ENCODE results near the gene CTR9. TPM values are rescaled to one million over a fixed set of nuclear protein-coding genes. Genes with fewer than 3 reads are reported as not detected.
A peak's percentile ranks its signal among the peaks of the same experiment; 100 is the strongest.

Gene CTR9
- total and polyA plus RNA-seq, 2 of the 13 experiments (the other 11 are each of a cell fraction or from before 2014, with no cell fraction given) = 6.6 to 22.1 TPM

DNA sequence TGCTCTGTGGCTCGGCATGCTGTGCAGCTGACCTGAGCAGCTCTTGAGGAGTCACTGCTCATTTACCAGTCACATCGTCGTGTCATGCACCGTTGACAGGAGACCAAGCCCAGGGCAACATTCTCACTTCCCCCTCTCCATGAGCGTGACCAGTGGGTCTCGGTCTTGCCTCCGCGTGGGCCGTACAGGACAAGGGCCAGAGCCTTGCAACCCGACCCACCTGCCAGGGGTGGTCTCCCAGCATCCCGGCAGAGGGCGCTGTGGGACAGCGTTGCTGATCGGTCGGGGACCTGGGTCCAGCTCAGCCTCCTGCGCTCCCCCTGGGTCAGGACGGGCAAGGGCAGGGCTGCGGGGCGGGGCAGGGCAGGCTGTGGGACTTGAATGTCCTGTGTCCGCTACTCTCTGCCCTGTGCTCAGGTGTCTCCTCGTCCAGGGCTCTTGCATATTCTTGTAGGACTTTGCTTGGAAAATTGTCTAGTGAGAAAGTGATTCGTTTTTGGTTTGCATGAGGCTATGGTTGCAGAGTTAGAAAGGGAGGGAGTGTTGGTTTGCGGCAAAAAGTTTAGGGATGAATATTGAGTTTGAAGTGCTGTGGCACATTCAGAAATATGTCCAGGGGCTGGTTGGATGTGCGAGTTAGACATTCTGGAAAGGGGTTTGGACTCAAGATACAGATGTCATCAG lies 41.5 kb downstream of the CTR9 start (continued):
- TF ChIP-seq, protein P1, sequence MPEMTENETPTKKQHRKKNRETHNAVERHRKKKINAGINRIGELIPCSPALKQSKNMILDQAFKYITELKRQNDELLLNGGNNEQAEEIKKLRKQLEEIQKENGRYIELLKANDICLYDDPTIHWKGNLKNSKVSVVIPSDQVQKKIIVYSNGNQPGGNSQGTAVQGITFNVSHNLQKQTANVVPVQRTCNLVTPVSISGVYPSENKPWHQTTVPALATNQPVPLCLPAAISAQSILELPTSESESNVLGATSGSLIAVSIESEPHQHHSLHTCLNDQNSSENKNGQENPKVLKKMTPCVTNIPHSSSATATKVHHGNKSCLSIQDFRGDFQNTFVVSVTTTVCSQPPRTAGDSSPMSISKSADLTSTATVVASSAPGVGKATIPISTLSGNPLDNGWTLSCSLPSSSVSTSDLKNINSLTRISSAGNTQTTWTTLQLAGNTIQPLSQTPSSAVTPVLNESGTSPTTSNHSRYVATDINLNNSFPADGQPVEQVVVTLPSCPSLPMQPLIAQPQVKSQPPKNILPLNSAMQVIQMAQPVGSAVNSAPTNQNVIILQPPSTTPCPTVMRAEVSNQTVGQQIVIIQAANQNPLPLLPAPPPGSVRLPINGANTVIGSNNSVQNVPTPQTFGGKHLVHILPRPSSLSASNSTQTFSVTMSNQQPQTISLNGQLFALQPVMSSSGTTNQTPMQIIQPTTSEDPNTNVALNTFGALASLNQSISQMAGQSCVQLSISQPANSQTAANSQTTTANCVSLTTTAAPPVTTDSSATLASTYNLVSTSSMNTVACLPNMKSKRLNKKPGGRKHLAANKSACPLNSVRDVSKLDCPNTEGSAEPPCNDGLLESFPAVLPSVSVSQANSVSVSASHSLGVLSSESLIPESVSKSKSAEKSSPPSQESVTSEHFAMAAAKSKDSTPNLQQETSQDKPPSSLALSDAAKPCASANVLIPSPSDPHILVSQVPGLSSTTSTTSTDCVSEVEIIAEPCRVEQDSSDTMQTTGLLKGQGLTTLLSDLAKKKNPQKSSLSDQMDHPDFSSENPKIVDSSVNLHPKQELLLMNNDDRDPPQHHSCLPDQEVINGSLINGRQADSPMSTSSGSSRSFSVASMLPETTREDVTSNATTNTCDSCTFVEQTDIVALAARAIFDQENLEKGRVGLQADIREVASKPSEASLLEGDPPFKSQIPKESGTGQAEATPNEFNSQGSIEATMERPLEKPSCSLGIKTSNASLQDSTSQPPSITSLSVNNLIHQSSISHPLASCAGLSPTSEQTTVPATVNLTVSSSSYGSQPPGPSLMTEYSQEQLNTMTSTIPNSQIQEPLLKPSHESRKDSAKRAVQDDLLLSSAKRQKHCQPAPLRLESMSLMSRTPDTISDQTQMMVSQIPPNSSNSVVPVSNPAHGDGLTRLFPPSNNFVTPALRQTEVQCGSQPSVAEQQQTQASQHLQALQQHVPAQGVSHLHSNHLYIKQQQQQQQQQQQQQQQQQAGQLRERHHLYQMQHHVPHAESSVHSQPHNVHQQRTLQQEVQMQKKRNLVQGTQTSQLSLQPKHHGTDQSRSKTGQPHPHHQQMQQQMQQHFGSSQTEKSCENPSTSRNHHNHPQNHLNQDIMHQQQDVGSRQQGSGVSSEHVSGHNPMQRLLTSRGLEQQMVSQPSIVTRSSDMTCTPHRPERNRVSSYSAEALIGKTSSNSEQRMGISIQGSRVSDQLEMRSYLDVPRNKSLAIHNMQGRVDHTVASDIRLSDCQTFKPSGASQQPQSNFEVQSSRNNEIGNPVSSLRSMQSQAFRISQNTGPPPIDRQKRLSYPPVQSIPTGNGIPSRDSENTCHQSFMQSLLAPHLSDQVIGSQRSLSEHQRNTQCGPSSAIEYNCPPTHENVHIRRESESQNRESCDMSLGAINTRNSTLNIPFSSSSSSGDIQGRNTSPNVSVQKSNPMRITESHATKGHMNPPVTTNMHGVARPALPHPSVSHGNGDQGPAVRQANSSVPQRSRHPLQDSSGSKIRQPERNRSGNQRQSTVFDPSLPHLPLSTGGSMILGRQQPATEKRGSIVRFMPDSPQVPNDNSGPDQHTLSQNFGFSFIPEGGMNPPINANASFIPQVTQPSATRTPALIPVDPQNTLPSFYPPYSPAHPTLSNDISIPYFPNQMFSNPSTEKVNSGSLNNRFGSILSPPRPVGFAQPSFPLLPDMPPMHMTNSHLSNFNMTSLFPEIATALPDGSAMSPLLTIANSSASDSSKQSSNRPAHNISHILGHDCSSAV (CRISPR knock-in tag; IDR thresholded peaks at IDR 0.05; ENCODE audit: borderline replicate concordance) = 0 out of 2 replicates have a peak, but pooled peaks have one; percentile 64
- TF ChIP-seq SRY (CRISPR knock-in tag; IDR thresholded peaks at IDR 0.05) (no peak), ZNF777 (CRISPR knock-in tag; IDR thresholded peaks at IDR 0.05) (no peak), HNF4A (CRISPR knock-in tag; IDR thresholded peaks at IDR 0.05) (peak; percentile 68), ZNF747 (CRISPR knock-in tag; IDR thresholded peaks at IDR 0.05; ENCODE audit: borderline replicate concordance) (no peak), ZNF138 (CRISPR knock-in tag; IDR thresholded peaks at IDR 0.05; ENCODE audit: low read depth) (no peak), SALL2 (CRISPR knock-in tag; IDR thresholded peaks at IDR 0.05) (0 out of 2 replicates have a peak, but pooled peaks have one; percentile 55), SMYD3 (CRISPR knock-in tag; IDR thresholded peaks at IDR 0.05) (no peak), CBFB (CRISPR knock-in tag; IDR thresholded peaks at IDR 0.05) (no peak), JDP2 (CRISPR knock-in tag; IDR thresholded peaks at IDR 0.05; ENCODE audit: borderline replicate concordance) (no peak), ZNF331 (CRISPR knock-in tag; IDR thresholded peaks at IDR 0.05) (peak; percentile 70), TBP (CRISPR knock-in tag; IDR thresholded peaks at IDR 0.05) (no peak), ZNF430 (CRISPR knock-in tag; IDR thresholded peaks at IDR 0.05) (no peak), ZNF713 (CRISPR knock-in tag; IDR thresholded peaks at IDR 0.05) (no peak)
- TF ChIP-seq, protein P2, sequence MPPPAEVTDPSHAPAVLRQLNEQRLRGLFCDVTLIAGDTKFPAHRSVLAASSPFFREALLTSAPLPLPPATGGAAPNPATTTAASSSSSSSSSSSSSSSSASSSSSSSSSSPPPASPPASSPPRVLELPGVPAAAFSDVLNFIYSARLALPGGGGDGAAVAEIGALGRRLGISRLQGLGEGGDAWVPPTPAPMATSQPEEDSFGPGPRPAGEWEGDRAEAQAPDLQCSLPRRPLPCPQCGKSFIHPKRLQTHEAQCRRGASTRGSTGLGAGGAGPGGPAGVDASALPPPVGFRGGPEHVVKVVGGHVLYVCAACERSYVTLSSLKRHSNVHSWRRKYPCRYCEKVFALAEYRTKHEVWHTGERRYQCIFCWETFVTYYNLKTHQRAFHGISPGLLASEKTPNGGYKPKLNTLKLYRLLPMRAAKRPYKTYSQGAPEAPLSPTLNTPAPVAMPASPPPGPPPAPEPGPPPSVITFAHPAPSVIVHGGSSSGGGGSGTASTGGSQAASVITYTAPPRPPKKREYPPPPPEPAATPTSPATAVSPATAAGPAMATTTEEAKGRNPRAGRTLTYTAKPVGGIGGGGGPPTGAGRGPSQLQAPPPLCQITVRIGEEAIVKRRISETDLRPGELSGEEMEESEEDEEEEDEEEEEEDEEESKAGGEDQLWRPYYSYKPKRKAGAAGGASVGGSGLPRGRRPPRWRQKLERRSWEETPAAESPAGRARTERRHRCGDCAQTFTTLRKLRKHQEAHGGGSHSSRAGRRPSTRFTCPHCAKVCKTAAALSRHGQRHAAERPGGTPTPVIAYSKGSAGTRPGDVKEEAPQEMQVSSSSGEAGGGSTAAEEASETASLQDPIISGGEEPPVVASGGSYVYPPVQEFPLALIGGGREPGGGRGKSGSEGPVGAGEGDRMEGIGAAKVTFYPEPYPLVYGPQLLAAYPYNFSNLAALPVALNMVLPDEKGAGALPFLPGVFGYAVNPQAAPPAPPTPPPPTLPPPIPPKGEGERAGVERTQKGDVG (CRISPR knock-in tag; IDR thresholded peaks at IDR 0.05; ENCODE audit: borderline replicate concordance) = 0 out of 2 replicates have a peak, but pooled peaks have one; percentile 42
- TF ChIP-seq, protein P3, sequence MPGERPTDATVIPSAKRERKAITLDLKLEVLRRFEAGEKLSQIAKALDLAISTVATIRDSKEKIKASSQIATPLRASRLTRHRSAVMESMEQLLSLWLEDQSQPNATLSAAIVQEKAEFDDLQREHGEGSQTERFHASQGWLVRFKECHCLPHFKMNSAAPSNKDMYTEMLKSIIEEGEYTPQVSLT (CRISPR knock-in tag; IDR thresholded peaks at IDR 0.05; ENCODE audit: borderline replicate concordance, low read depth) = no peak
- TF ChIP-seq, protein P4, sequence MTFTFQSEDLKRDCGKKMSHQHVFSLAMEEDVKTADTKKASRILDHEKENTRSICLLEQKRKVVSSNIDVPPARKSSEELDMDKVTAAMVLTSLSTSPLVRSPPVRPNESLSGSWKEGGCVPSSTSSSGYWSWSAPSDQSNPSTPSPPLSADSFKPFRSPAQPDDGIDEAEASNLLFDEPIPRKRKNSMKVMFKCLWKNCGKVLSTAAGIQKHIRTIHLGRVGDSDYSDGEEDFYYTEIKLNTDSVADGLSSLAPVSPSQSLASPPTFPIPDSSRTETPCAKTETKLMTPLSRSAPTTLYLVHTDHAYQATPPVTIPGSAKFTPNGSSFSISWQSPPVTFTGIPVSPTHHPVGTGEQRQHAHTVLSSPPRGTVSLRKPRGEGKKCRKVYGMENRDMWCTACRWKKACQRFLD (CRISPR knock-in tag; IDR thresholded peaks at IDR 0.05; ENCODE audit: borderline replicate concordance) = no peak

All from HepG2 (cell line).